Suppressor macrophage (primary cell): ENCODE data around the gene COL28A1.
"Not testable (repeated sequence)": the region's sequence is repeated elsewhere in the genome, so short reads cannot be mapped to it uniquely, and the experiment has no call there.

ENCODE experiments used
- DNase-seq, 4 experiments: peaks; one replicate each; pipeline ENCODE4 v3.0.0-alpha.2; 2020 to 2022

Gene COL28A1

DNA sequence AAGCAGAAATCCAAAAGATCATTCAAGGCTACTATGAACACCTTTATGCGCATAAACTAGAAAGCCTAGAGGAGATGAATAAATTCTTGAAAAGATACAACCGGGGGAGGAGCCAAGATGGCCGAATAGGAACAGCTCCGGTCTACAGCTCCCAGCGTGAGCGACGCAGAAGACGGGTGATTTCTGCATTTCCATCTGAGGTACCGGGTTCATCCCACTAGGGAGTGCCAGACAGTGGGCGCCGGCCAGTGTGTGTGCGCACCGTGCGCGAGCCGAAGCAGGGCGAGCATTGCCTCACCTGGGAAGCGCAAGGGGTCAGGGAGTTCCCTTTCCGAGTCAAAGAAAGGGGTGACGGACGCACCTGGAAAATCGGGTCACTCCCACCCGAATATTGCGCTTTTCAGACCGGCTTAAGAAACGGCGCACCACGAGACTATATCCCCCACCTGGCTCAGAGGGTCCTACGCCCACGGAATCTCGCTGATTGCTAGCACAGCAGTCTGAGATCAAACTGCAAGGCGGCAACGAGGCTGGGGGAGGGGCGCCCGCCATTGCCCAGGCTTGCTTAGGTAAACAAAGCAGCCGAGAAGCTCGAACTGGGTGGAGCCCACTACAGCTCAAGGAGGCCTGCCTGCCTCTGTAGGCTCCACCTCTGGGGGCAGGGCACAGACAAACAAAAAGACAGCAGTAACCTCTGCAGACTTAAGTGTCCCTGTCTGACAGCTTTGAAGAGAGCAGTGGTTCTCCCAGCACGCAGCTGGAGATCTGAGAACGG, 70.5 kb downstream of the COL28A1 start:
- DNase-seq, result not testable (repeated sequence)

- no peak for DNase-seq
Measured at GRCh38 chr7:7454000-7454399, 81.7 kb downstream of the COL28A1 start.

- no peak for DNase-seq
Measured at GRCh38 chr7:7452652-7453051, 83.0 kb downstream of the COL28A1 start.

- no peak for DNase-seq
Measured at GRCh38 chr7:7452119-7452518, 83.6 kb downstream of the COL28A1 start.

DNA sequence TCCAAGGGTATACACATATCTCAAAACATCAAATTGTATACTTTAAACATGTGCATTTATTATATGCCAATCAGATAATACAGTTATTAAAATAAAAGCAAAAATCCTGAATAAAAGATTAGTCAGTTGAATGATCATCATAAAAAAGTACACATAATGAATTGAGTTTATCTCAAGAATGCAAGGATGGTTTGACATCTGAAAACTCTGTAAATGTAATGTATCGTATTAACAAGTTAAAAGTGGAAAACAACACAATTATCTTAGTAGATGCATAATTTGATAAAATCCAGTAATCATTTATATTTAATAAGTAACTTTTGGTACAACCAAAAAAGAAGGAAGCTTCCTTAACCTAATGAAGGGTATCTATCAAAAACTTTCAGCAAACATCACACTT, 86.6 kb downstream of the COL28A1 start:
- no peak for DNase-seq

- no peak for DNase-seq
Measured at GRCh38 chr7:7446616-7447015, 89.1 kb downstream of the COL28A1 start.

DNA sequence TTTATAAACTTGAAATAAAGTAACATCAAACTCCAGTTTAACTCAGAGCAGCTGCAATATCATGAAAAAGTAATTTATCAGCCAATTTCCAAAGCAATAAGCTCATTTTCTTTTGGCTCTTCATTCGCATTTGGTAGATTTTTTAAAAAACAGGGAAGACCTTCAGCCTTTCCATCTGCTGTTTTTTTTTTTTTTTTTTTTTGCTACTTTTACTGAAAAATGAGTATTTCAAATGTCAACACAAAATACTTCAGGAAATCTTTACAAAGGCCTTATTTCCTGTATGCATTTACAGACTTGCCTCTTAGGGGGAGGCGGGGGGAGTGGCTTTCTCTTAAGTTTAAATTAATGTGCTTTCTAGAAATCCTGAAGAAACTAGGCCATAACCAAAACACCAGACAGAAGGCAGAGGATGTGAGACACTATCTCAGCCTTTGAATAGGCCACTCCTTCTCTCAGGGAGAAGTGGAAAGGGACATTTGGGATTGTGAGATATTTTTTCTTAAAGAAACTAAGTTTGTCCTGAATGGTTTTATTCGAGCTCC, 91.8 kb downstream of the COL28A1 start:
- DNase-seq, result no peak

GRCh38 chr7:7439564-7439963, 96.1 kb downstream of the COL28A1 start:
- no peak for DNase-seq

- peak; percentile 10 to 47 (median 26) for DNase-seq
Measured at GRCh38 chr7:7438851-7439250, 96.8 kb downstream of the COL28A1 start.

- DNase-seq, result no peak
Measured at GRCh38 chr7:7435978-7436377, 99.7 kb downstream of the COL28A1 start.

GRCh38 chr7:7434329-7434728, 101.3 kb downstream of the COL28A1 start:
- no peak for DNase-seq

DNA sequence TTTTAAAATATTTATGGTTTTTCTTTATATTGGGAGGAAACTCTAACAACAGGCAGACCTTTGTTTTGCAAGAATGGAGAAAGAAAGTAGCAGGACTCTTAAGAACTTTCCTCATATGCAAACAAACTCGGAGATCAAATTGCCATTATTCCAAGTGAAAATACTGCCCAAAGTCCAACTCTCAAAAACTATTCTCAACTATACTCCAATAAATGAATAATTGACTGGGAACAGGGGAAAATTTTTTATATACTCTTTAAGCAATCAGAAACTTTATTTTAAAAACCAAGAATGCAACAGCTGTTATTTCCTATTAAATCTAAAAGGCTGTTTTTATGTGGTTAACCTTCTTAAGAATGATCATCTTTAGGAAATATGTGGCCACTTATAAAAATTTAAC, 101.9 kb downstream of the COL28A1 start:
- no peak for DNase-seq

GRCh38 chr7:7432979-7433378, 102.7 kb downstream of the COL28A1 start:
- no peak for DNase-seq

DNA sequence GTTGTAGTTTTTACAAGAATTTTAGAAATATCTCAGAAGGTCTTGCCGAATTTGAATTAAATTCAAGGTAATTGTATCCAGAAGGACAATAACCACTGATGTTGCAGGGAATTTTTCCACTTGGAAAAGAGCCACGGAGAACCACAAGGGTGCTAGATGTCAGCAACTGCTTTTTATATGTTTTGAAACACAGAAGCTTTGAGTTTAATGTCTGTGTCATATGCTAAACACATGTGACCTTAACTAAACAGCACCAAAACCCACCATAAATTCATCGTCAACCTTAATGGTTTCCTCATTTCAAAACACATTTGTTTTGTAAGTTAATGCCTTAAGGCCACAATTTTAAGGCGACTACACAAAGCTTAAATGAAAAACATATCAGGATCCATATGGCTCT, 106.9 kb downstream of the COL28A1 start:
- DNase-seq, result no peak

DNA sequence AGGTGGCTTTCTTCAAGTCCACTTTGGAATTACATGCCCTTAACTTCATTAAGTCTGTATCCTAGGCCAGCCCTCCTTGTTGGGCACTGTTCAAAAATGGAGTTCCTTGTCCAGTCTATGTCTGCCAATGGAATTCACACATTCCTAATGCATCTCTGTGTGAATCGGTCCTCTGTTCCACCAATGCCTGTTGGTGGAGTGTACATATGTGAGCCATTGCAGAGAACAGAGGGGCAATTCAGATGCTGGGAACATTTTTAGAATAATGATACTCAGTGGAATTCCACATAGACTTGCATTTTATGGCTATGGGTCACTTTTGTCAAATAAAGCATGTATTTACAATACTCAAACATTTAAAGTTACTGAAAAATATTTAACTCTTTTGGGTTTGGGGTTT, 108.3 kb downstream of the COL28A1 start:
- no peak for DNase-seq

- DNase-seq, result no peak
Measured at GRCh38 chr7:7426676-7427075, 109.0 kb downstream of the COL28A1 start.

GRCh38 chr7:7425321-7425720, 110.4 kb downstream of the COL28A1 start:
- no peak for DNase-seq

- DNase-seq, result peak; percentile 73 to 83 (median 78)
Measured at GRCh38 chr7:7424151-7424873, 111.4 kb downstream of the COL28A1 start.

DNA sequence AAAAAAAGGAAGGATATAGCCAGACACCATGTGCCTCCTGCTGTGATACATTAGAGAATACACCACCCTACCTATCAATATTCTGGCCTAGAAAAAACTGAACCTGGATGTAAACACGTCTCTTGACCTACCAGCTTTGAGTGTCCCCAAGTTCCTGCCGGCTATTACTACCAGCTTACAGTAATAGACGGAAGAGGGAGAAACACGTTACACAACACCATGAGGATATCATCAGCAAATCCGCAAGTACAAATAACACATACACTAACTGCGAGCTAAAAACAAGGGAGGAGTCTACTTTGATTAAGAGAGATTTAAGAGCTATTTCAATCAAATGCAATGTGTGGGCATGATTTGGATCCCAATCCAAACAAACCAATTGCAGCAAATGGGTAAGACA, 113.0 kb downstream of the COL28A1 start:
- DNase-seq, result no peak

GRCh38 chr7:7421826-7422225, 113.8 kb downstream of the COL28A1 start:
- DNase-seq, result no peak

DNA sequence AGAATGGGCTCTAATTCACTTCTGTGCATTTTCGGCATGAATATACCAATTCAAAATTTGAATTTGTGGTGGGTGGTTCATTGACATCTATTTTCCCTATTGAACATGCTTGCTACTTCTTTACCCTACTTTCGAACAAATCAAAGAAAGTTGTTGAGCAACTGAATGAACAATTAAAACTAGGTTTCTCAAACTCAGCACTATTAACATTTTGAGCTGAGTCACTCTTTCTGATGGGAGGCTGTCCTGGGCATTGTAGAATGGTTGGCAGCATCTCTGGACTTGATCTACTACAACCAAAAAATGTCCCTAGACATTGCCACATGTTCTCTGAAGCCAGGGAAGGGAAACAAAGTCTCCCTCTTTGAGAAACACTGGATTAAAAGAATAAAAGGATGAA, 116.7 kb downstream of the COL28A1 start:
- no peak for DNase-seq

DNA sequence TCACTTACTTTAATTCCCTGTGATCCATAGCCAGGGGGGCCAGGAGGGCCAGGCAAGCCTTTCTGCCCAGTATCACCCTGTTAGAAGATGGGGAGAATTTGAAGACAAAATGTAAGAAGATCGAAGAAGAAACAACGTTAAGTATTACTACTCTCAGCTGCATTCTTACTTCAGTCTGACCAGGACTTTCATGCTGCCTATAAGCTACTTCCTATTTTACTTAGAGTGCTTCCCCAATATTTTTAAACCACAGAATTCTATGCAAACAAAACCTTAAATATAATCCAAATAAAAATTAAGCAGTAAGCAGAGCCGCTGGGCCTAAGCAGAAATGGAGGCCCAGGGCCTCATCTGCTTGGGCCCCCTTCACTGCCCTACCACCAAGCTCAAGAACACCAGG, 117.8 kb downstream of the COL28A1 start:
- peak; percentile 13 to 63 (median 36) for DNase-seq

GRCh38 chr7:7417414-7417813, 118.3 kb downstream of the COL28A1 start:
- no peak for DNase-seq
